Gastroesophageal sphincter (tissue), 4 donors: ENCODE measurements around the gene SNX8. TPM values are rescaled to one million over a fixed set of nuclear protein-coding genes. Genes with fewer than 3 reads are reported as not detected.

Source experiments
- ATAC-seq: fragments of 150-250 bp; one replicate; pipeline ENCODE4 v1.9.1; 2016; ENCODE audit warnings: mild to moderate bottlenecking, moderate library complexity
- H3K27ac ChIP-seq, 4 donors: fragments of 200-600 bp; sonication (generic) in 3 of 4; 1 replicate in 3 of 4; 2 replicates in 1 of 4; pipeline ENCODE4 v1.5.1; 2016 to 2019
- H3K27me3 ChIP-seq: fragments of 200-600 bp; sonication (generic); one replicate; pipeline ENCODE4 v1.5.1; 2019
- H3K36me3 ChIP-seq, 2 donors: fragments of 200-600 bp; sonication (generic); one replicate each; pipeline ENCODE4 v1.5.1; 2019; ENCODE audit warnings: control low read depth in 1 of 2
- H3K4me1 ChIP-seq, 3 donors: fragments of 200-600 bp; sonication (generic); 1 replicate in 2 of 3; 2 replicates in 1 of 3; pipeline ENCODE4 v1.5.1; 2016 to 2019; ENCODE audit warnings: control low read depth in 2 of 3
- H3K4me3 ChIP-seq, 2 donors: fragments of 200-600 bp; sonication (generic); one replicate each; pipeline ENCODE4 v1.5.1; 2019; ENCODE audit warnings: mild to moderate bottlenecking in 1 of 2, moderate library complexity in 1 of 2
- H3K9me3 ChIP-seq, 3 donors: fragments of 200-600 bp; sonication (generic); one replicate each; pipeline ENCODE4 v1.5.1; 2017 to 2019; ENCODE audit warnings: control low read depth in 2 of 3
- EP300 ChIP-seq: sonication (generic); formaldehyde crosslinking; IDR thresholded peaks from one replicate; pipeline ENCODE4 v1.6.1; 2017; ENCODE audit warnings: antibody characterized with exemption, mild to moderate bottlenecking
- POLR2A ChIP-seq, 2 donors: fragments of 450-650 bp; IDR thresholded peaks; one replicate each; pipeline ENCODE4 v1.6.1; 2017; ENCODE audit warnings: antibody characterized with exemption in 2 of 2, mild to moderate bottlenecking in 2 of 2, moderate library complexity in 1 of 2
- POLR2AphosphoS5 ChIP-seq: sonication (generic); formaldehyde crosslinking; IDR thresholded peaks from one replicate; pipeline ENCODE4 v1.6.1; 2017; ENCODE audit warnings: antibody characterized with exemption
- WGBS, 2 donors: methylation state at CpG; one replicate each; pipeline ENCODE4 v1.1.5; 2018; ENCODE audit warnings: low coverage in 1 of 2; 5-methylcytosine and 5-hydroxymethylcytosine counted together
- total RNA-seq, 4 donors: library from RNA; depleted of rRNA; stranded (reverse); fragments of >200 nt; gene quantifications; one replicate each; pipeline ENCODE4 v1.1.0, GENCODE V29; 2016
- TF ChIP-seq, protein P1 (sequence below), 4 experiments: fragments of 200-600 bp in 2 of 4; fragments of 450-650 bp in 2 of 4; sonication (generic) in 1 of 4; IDR thresholded peaks; one replicate each; pipeline ENCODE4 v1.5.1; 2017 to 2019; ENCODE audit warnings: antibody characterized with exemption in 4 of 4, mild to moderate bottlenecking in 2 of 4, moderate library complexity in 2 of 4

SNX8 gene
- total RNA-seq, 4 donors from 2014 or later = 8.7 to 17.8 (median 9.8) TPM

DNA sequence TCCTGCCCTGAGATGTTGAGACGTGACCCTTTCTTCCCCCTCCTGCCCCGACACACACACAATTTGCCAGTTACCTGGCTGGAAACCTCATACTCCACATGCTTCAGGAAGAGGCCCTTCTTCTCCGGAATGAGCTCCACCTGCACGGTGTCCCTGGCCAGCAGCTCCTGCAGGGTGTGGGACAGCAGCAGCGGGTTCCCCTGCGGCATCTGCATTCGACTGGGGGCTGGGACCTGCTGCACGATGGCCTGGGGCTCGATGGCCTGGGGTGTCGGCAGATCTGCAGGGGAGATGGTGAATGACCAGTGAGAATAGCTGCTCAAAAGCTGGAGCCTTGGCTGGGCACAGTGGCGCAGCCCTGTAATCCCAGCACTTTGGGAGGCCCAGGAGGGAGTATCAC is 36.2 kb downstream of the SNX8 start:
- Histone ChIP-seq H3K27ac (no peak overlapping the region), H3K36me3 (peaks cover 0 to 46% of the 10 kb centered on the region in 2 donors), H3K27me3 (no peaks in the 10 kb centered on the region), H3K4me3 (no peak overlapping the region), H3K4me1 (peaks cover 0 to 15% (median 0%) of the 10 kb centered on the region in 3 donors), H3K9me3 (no peaks in the 10 kb centered on the region)
- no CpG with 5 or more reads among the region's 11 CpGs for WGBS, 2 donors
- no peak for TF ChIP-seq EP300
- no peak for ATAC-seq

DNA sequence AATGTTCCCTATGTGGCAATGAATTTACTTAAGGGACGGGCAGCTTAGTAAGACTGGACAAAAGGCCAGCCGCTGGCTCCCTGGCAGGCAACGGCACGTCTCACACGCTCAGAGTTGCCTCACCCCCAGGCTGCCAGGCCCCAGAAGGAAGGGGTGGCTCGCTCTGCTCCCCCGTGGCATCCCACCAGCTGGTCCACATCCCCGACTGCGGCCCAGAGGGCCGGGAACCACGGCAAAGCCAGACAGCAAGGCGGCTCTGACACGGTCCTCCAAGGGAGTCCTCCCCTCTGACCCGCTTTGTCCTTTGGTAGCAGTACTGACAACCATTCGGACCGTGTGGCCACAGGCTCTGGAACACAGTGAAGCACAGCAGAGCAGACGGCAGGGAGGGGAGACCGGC is 38.1 kb downstream of the SNX8 start:
- no peaks in the 10 kb centered on the region for H3K27me3 ChIP-seq
- no peak overlapping the region for H3K27ac ChIP-seq
- H3K36me3 ChIP-seq = peaks cover 0 to 63% of the 10 kb centered on the region in 2 donors
- ATAC-seq = no peak
- 98% methylated on average over 6 of the region's 18 CpGs; no CpG with 5 or more reads in 1 of the 2 donors for WGBS, 2 donors
- no peaks in the 10 kb centered on the region for H3K9me3 ChIP-seq
- no peak overlapping the region for H3K4me3 ChIP-seq
- TF ChIP-seq, protein P1, sequence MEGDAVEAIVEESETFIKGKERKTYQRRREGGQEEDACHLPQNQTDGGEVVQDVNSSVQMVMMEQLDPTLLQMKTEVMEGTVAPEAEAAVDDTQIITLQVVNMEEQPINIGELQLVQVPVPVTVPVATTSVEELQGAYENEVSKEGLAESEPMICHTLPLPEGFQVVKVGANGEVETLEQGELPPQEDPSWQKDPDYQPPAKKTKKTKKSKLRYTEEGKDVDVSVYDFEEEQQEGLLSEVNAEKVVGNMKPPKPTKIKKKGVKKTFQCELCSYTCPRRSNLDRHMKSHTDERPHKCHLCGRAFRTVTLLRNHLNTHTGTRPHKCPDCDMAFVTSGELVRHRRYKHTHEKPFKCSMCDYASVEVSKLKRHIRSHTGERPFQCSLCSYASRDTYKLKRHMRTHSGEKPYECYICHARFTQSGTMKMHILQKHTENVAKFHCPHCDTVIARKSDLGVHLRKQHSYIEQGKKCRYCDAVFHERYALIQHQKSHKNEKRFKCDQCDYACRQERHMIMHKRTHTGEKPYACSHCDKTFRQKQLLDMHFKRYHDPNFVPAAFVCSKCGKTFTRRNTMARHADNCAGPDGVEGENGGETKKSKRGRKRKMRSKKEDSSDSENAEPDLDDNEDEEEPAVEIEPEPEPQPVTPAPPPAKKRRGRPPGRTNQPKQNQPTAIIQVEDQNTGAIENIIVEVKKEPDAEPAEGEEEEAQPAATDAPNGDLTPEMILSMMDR (IDR thresholded peaks at IDR 0.05) = no peak
- TF ChIP-seq POLR2AphosphoS5 (no peak), EP300 (no peak), POLR2A (IDR thresholded peaks at IDR 0.05) (no peak)
- peaks cover 0 to 3% (median 0%) of the 10 kb centered on the region in 3 donors for H3K4me1 ChIP-seq

DNA sequence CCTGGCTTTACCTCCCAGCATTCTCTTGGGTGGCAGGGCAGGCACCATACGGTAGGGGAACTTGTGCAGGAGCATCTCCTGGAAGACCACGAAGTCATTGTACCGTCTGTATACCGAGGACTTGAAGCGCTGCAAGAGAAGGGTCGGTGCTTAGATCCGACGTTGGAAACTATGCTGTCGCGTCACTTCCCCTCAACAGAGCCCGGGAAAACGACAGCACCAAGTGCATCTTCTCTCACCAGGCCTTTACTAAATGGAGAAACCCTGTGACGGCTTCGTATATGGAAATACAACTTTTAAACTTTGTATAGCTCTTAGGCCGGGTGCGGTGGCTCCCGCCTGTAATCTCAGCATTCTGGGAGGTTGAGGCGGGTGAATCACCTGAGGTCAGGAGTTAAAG is 39.1 kb downstream of the SNX8 start:
- Histone ChIP-seq H3K9me3 (no peaks in the 10 kb centered on the region), H3K4me1 (no peaks in the 10 kb centered on the region), H3K36me3 (peaks cover 0 to 72% of the 10 kb centered on the region in 2 donors), H3K4me3 (no peak overlapping the region), H3K27me3 (no peaks in the 10 kb centered on the region), H3K27ac (no peak overlapping the region)
- WGBS, 2 donors = 86 to 100% methylated on average over 2 to 13 of the region's 18 CpGs
- no peak for ATAC-seq
- TF ChIP-seq EP300 = no peak

DNA sequence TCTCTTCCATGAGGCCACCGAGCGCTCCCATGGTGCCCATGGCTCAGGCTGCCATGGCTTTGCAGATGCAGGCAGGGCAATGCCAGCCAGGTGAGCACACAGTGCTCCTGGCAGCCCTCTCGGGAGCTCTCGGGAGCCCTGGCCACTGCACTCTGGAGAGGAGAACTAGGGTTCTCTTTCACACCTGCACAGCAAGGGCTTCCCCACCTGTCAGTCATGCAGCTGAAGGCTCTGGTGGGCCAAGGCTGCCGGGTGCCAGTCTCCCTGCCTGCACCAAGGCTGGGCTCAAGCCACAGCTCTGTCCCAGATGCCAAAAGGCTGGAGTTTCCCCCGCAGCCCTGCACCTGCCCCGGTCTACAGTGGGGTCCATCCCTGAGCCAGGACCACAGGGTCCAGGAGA is 39.6 kb downstream of the SNX8 start:
- H3K27me3 ChIP-seq = no peaks in the 10 kb centered on the region
- TF ChIP-seq EP300 (no peak), POLR2A (IDR thresholded peaks at IDR 0.05) (no peak), POLR2AphosphoS5 (no peak)
- no peaks in the 10 kb centered on the region for H3K4me1 ChIP-seq
- H3K27ac ChIP-seq = no peak overlapping the region
- H3K9me3 ChIP-seq = no peaks in the 10 kb centered on the region
- no peak for ATAC-seq
- H3K4me3 ChIP-seq = no peak overlapping the region
- H3K36me3 ChIP-seq = peaks cover 0 to 72% of the 10 kb centered on the region in 2 donors
- no CpG with 5 or more reads among the region's 7 CpGs for WGBS, 2 donors

DNA sequence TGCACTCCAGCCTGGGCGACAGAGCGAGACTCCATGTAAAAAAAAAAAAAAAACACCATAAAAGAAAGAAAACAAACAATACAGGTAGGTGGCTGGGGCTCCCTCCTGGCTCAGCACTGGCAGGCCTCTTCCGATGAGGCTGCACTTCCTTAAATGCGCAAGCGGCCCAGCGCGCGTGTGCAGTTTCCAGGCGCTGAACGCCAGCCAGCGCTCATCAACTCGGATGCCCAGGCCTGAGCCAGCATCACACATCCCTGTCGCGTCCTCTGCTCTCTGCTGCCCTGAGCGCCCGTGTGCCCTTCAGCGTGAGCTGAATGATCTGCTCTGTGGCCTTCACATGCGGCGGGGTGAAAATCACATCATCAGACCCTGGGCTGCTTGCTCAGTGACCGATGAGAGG is 40.4 kb downstream of the SNX8 start:
- no peak for ATAC-seq
- no peaks in the 10 kb centered on the region for H3K27me3 ChIP-seq
- 98% methylated on average over 10 to 12 of the region's 20 CpGs for WGBS, 2 donors
- TF ChIP-seq EP300 (no peak), POLR2AphosphoS5 (no peak), POLR2A (IDR thresholded peaks at IDR 0.05) (no peak)
- TF ChIP-seq, protein P1 (IDR thresholded peaks at IDR 0.05) = no peak
- H3K9me3 ChIP-seq = no peaks in the 10 kb centered on the region
- H3K4me1 ChIP-seq = no peaks in the 10 kb centered on the region
- peaks cover 0 to 72% of the 10 kb centered on the region in 2 donors for H3K36me3 ChIP-seq
- no peak overlapping the region for H3K27ac ChIP-seq
- H3K4me3 ChIP-seq = no peak overlapping the region

DNA sequence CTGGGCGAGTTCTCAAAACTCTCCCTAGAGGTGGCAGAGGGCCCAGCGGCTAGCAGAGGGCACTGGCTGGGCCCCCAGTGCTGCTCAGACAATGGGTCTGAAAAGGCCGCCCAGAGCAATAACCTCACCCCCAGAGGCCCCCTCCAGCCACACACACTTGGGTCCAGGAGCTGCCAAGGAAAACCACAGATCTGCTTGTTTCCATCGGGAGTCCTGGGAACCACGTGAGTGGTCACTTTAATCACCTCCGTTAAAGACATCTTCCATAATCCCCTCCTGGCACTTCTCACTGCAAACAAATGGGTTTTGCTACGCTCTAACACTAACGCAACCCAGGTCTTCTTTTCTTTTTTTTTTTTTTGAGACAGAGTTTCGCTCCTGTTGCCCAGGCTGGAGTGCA is 42.2 kb downstream of the SNX8 start:
- Histone ChIP-seq H3K36me3 (peaks cover 0 to 64% of the 10 kb centered on the region in 2 donors), H3K27me3 (no peaks in the 10 kb centered on the region), H3K4me1 (no peaks in the 10 kb centered on the region), H3K9me3 (no peaks in the 10 kb centered on the region), H3K4me3 (no peak overlapping the region), H3K27ac (no peak overlapping the region)
- TF ChIP-seq POLR2AphosphoS5 = no peak
- no peak for TF ChIP-seq EP300
- TF ChIP-seq POLR2A (IDR thresholded peaks at IDR 0.05) = no peak
- TF ChIP-seq, protein P1 (IDR thresholded peaks at IDR 0.05) = no peak
- 72 to 86% methylated on average over 4 to 5 of the region's 9 CpGs for WGBS, 2 donors
- no peak for ATAC-seq
